GM20000 (cell line): ENCODE data around the gene MTRF1L.

Source experiments
- DNase-seq: peaks from one replicate; pipeline ENCODE4 v3.0.0; 2012; ENCODE audit warnings: low spot score
- CTCF ChIP-seq: IDR thresholded peaks from 2 replicates; pipeline ENCODE4 v1.5.1; 2012; ENCODE audit warnings: mild to moderate bottlenecking, control low read depth; ENCODE audit errors: extremely low read depth, missing control alignments

MTRF1L gene

GRCh38 chr6:152984513-152984872 is 18.0 kb downstream of the MTRF1L start:
- DNase-seq, result peak; percentile 40
- TF ChIP-seq CTCF, result no peak

GRCh38 chr6:152983637-152984512 is 18.6 kb downstream of the MTRF1L start:
- DNase-seq, result peak; percentile 93
- no peak for TF ChIP-seq CTCF

GRCh38 chr6:152982904-152983636 is 19.4 kb downstream of the MTRF1L start, which contains the start of gene FBXO5:
Gene FBXO5, minus strand, starts transcription at chr6:152983041. Its CDS starts 82 bp downstream, at chr6:152982959.
- peak; percentile 96 for DNase-seq
- no peak for TF ChIP-seq CTCF

- DNase-seq, result no peak
- no peak for TF ChIP-seq CTCF
These were observed 20.3 kb downstream of the MTRF1L start for GRCh38 chr6:152981989-152982903.

- DNase-seq, result no peak
- TF ChIP-seq CTCF, result no peak
These were observed 21.3 kb downstream of the MTRF1L start for GRCh38 chr6:152981219-152981618.

GRCh38 chr6:152980656-152981055 is 21.9 kb downstream of the MTRF1L start:
- DNase-seq, result no peak
- TF ChIP-seq CTCF, result no peak
